Measurements from ENCODE around the gene JARID2.

Gene JARID2

GRCh38 chr6:15364401-15365037 lies 118.7 kb downstream of the JARID2 start:
- peaks cover 43% of the 10 kb centered on the region for H3K4me1 ChIP-seq (ENCODE audit: control insufficient read depth, insufficient read depth, low read length)
- POLR2A ChIA-PET, result no interaction called here
- H3K27ac ChIP-seq (ENCODE audit: extremely low read depth, low read depth, low read length), result peak overlapping the region; percentile 70

More at GRCh38 chr6:15364401-15365037, 118.7 kb downstream of the JARID2 start:
- Histone ChIP-seq H3K4me3 (ENCODE audit: low read depth, low read length) (no peak overlapping the region), H3K9me3 (ENCODE audit: control insufficient read depth, insufficient read depth, low read depth, low read length) (no peaks in the 10 kb centered on the region), H3K36me3 (ENCODE audit: control insufficient read depth in 2 of 2, insufficient read depth in 1 of 2, low read length in 2 of 2) (no peaks in the 10 kb centered on the region)
- CTCF ChIA-PET, result interaction anchor here (1.9 kb wide), 1 partner anchor 26 kb away, joined by 5 read pairs; no protein-coding TSS in a partner anchor
- TF ChIP-seq REPIN1 (tag by site-specific recombination; IDR thresholded peaks at IDR 0.05; ENCODE audit: low read depth) (no peak), KLF9 (tag by site-specific recombination; IDR thresholded peaks at IDR 0.05; ENCODE audit: low read depth) (no peak), PRDM6 (tag by site-specific recombination; IDR thresholded peaks at IDR 0.05) (peak; percentile 93), IKZF3 (tag by site-specific recombination; IDR thresholded peaks at IDR 0.05) (peak; percentile 40; the same call in 1 of the 2 replicates), ZNF423 (tag by site-specific recombination; IDR thresholded peaks at IDR 0.05) (no peak), SP7 (tag by site-specific recombination; IDR thresholded peaks at IDR 0.05) (no peak), ZSCAN30 (tag by site-specific recombination; IDR thresholded peaks at IDR 0.05) (peak; percentile 68; the same call in 1 of the 2 replicates), ZNF324 (tag by site-specific recombination; IDR thresholded peaks at IDR 0.05) (no peak), ZSCAN18 (tag by site-specific recombination; IDR thresholded peaks at IDR 0.05) (no peak), ZNF558 (tag by site-specific recombination; IDR thresholded peaks at IDR 0.05) (no peak), ZNF629 (tag by site-specific recombination; IDR thresholded peaks at IDR 0.05) (peak; percentile 69; the same call in 1 of the 2 replicates), ZNF600 (tag by site-specific recombination; IDR thresholded peaks at IDR 0.05) (0 out of 2 replicates have a peak, but pooled peaks have one; percentile 37), ZBTB44 (tag by site-specific recombination; IDR thresholded peaks at IDR 0.05) (peak; percentile 61), ZNF548 (tag by site-specific recombination; IDR thresholded peaks at IDR 0.05) (no peak), ZNF24 (tag by site-specific recombination; IDR thresholded peaks at IDR 0.05) (0 out of 2 replicates have a peak, but pooled peaks have one; percentile 19), FEZF1 (tag by site-specific recombination; IDR thresholded peaks at IDR 0.05) (peak; percentile 78), GLI4 (tag by site-specific recombination; IDR thresholded peaks at IDR 0.05) (no peak), ZNF521 (tag by site-specific recombination; IDR thresholded peaks at IDR 0.05) (no peak), CTCF (tag by site-specific recombination; IDR thresholded peaks at IDR 0.05) (peak; percentile 53; the same call in 1 of the 2 replicates), ZNF2 (tag by site-specific recombination; IDR thresholded peaks at IDR 0.05) (no peak), ZNF114 (tag by site-specific recombination; IDR thresholded peaks at IDR 0.05) (no peak), GLIS2 (tag by site-specific recombination; IDR thresholded peaks at IDR 0.05) (0 out of 2 replicates have a peak, but pooled peaks have one; percentile 8), ZXDB (tag by site-specific recombination; IDR thresholded peaks at IDR 0.05) (peak; percentile 70), PRDM4 (tag by site-specific recombination; IDR thresholded peaks at IDR 0.05) (0 out of 2 replicates have a peak, but pooled peaks have one; percentile 15), ZNF677 (tag by site-specific recombination; IDR thresholded peaks at IDR 0.05) (no peak), KLF16 (tag by site-specific recombination; IDR thresholded peaks at IDR 0.05) (no peak)
